GM12878 (cell line): ENCODE measurements around the gene PRSS50.

Experiments
- BHLHE40 ChIP-seq, 2 experiments: fragments of 450-650 bp in 1 of 2; IDR thresholded peaks; 2 replicates each; pipeline ENCODE4 v1.6.1; 2011 to 2017; ENCODE audit warnings: low read depth in 2 of 2, borderline replicate concordance in 1 of 2, improper control_type of control experiment in 1 of 2, low read length in 1 of 2, mild to moderate bottlenecking in 1 of 2
- CEBPB ChIP-seq, 2 experiments: fragments of 150-350 bp in 1 of 2; IDR thresholded peaks; 2 replicates each; pipeline ENCODE4 v1.6.1; 2012 to 2014; ENCODE audit warnings: low read depth in 2 of 2, low read length in 2 of 2, borderline replicate concordance in 1 of 2, inconsistent platforms in 1 of 2
- CHD1 ChIP-seq: IDR thresholded peaks from 2 replicates; pipeline ENCODE4 v1.6.1; 2012; ENCODE audit warnings: low read depth, low read length, improper control_type of control experiment
- EP300 ChIP-seq, 2 experiments: fragments of 150-350 bp in 1 of 2; IDR thresholded peaks; 2 replicates each; pipeline ENCODE4 v1.6.1; 2011 to 2012; ENCODE audit warnings: low read depth in 2 of 2, low read length in 2 of 2, borderline replicate concordance in 1 of 2, improper control_type of control experiment in 1 of 2, inconsistent platforms in 1 of 2; ENCODE audit not compliant: control insufficient read depth in 1 of 2
- EZH2 ChIP-seq: IDR thresholded peaks from 2 replicates; pipeline ENCODE4 v1.6.1; 2012; ENCODE audit warnings: low read depth, mild to moderate bottlenecking, control low read depth, inconsistent platforms, low read length, borderline replicate concordance; ENCODE audit not compliant: control insufficient read depth
- FOXM1 ChIP-seq: IDR thresholded peaks from 2 replicates; pipeline ENCODE4 v1.6.1; 2012; ENCODE audit warnings: low read depth, mild to moderate bottlenecking, inconsistent platforms, low read length, moderate library complexity
- JUND ChIP-seq: IDR thresholded peaks from 2 replicates; pipeline ENCODE4 v1.6.1; 2012; ENCODE audit warnings: low read depth, mild to moderate bottlenecking, low read length, improper control_type of control experiment, moderate library complexity
- MXI1 ChIP-seq: fragments of 150-350 bp; IDR thresholded peaks from 2 replicates; pipeline ENCODE4 v1.6.1; 2011; ENCODE audit warnings: low read depth, mild to moderate bottlenecking, inconsistent platforms, low read length, improper control_type of control experiment
- SMC3 ChIP-seq: IDR thresholded peaks from 2 replicates; pipeline ENCODE4 v1.6.1; 2011; ENCODE audit warnings: low read length, improper control_type of control experiment, borderline replicate concordance
- YY1 ChIP-seq: IDR thresholded peaks from 2 replicates; pipeline ENCODE4 v1.6.1; 2011; ENCODE audit warnings: low read depth, mild to moderate bottlenecking, low read length
- TF ChIP-seq, protein P1 (sequence below), 3 experiments: IDR thresholded peaks in 2 of 3; conservative IDR thresholded peaks in 1 of 3; 2 replicates each; pipeline ENCODE4 v1.5.1; 2011; ENCODE audit warnings: low read depth in 3 of 3, low read length in 3 of 3, mild to moderate bottlenecking in 3 of 3, control low read depth in 2 of 3, moderate library complexity in 2 of 3, inconsistent platforms in 1 of 3, mixed read lengths in 1 of 3; ENCODE audit not compliant: control insufficient read depth in 2 of 3, insufficient read depth in 1 of 3; ENCODE audit errors: extremely low read depth in 1 of 3
- TF ChIP-seq, protein P2 (sequence below): fragments of 450-650 bp; IDR thresholded peaks from 2 replicates; pipeline ENCODE4 v1.6.1; 2014; ENCODE audit warnings: mild to moderate bottlenecking
- TF ChIP-seq, protein P3 (sequence below): IDR thresholded peaks from 2 replicates; pipeline ENCODE4 v1.6.1; 2011; ENCODE audit warnings: low read depth, mild to moderate bottlenecking, low read length, moderate library complexity, borderline replicate concordance; ENCODE audit errors: extremely low read depth
- TF ChIP-seq, protein P4 (sequence below): fragments of 450-650 bp; IDR thresholded peaks from 2 replicates; pipeline ENCODE4 v1.6.1; 2018; ENCODE audit warnings: borderline replicate concordance, mild to moderate bottlenecking; ENCODE audit not compliant: partially characterized antibody

DNA sequence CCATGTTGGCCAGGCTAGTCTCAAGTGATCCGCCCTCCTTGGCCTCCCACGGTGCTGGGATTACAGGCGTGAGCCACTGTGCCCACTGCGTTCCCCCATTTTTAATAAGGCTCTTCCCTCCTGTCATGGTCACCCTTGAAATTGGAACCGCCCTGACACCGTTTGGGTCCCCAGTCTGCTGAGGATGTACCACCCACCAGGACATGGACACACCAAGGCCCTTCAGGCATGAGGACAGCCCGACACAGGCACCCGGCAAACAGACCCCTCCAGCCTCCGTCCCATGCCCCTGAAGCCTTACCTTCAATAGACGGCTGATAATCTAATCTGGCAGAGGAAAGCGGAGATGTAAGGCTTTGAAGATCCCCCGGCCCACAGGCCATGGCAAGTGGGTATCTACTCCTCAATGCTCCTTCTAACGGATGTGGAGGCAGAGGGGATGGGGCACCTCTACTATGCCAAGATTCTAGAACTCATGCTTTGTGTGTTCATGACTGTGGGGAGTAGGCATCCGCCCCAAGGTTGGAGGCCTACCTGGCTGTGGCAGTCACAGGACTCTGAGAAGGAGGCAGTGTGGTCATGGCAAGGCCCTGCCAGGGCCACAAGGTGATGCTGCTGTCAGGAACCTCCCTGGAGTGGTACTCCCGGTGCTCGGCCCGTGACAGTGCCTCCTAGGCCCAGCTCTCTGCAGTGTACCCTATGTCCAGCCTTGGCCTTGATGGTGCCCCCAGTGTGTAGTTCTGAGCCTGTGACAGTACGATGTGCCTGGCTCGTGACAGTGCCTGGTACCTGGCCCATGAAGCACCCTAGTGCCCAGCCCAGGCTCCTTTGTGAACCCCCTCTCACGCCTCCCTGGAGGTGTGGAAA, 18.6 kb upstream of the PRSS50 start:
- TF ChIP-seq, protein P1, sequence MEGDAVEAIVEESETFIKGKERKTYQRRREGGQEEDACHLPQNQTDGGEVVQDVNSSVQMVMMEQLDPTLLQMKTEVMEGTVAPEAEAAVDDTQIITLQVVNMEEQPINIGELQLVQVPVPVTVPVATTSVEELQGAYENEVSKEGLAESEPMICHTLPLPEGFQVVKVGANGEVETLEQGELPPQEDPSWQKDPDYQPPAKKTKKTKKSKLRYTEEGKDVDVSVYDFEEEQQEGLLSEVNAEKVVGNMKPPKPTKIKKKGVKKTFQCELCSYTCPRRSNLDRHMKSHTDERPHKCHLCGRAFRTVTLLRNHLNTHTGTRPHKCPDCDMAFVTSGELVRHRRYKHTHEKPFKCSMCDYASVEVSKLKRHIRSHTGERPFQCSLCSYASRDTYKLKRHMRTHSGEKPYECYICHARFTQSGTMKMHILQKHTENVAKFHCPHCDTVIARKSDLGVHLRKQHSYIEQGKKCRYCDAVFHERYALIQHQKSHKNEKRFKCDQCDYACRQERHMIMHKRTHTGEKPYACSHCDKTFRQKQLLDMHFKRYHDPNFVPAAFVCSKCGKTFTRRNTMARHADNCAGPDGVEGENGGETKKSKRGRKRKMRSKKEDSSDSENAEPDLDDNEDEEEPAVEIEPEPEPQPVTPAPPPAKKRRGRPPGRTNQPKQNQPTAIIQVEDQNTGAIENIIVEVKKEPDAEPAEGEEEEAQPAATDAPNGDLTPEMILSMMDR (IDR thresholded peaks at IDR 0.05 in 2 of 3, conservative IDR thresholded peaks at IDR 0.05 in 1 of 3; ENCODE audit: control insufficient read depth in 2 of 3, extremely low read depth in 1 of 3, insufficient read depth in 1 of 3, low read depth in 3 of 3, low read length in 3 of 3) = no peak
- TF ChIP-seq FOXM1 (no peak), SMC3 (no peak), YY1 (no peak), CHD1 (no peak), BHLHE40 (IDR thresholded peaks at IDR 0.05; ENCODE audit: borderline replicate concordance in 1 of 2, low read depth in 2 of 2, low read length in 1 of 2) (no peak), CEBPB (IDR thresholded peaks at IDR 0.05; ENCODE audit: borderline replicate concordance in 1 of 2, low read depth in 2 of 2, low read length in 2 of 2) (no peak), EZH2 (no peak), EP300 (IDR thresholded peaks at IDR 0.05; ENCODE audit: borderline replicate concordance in 1 of 2, control insufficient read depth in 1 of 2, low read depth in 2 of 2, low read length in 2 of 2) (no peak), MXI1 (no peak), JUND (no peak)
- TF ChIP-seq, protein P2, sequence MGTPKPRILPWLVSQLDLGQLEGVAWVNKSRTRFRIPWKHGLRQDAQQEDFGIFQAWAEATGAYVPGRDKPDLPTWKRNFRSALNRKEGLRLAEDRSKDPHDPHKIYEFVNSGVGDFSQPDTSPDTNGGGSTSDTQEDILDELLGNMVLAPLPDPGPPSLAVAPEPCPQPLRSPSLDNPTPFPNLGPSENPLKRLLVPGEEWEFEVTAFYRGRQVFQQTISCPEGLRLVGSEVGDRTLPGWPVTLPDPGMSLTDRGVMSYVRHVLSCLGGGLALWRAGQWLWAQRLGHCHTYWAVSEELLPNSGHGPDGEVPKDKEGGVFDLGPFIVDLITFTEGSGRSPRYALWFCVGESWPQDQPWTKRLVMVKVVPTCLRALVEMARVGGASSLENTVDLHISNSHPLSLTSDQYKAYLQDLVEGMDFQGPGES = no peak
- TF ChIP-seq, protein P3, sequence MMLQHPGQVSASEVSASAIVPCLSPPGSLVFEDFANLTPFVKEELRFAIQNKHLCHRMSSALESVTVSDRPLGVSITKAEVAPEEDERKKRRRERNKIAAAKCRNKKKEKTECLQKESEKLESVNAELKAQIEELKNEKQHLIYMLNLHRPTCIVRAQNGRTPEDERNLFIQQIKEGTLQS = no peak
- TF ChIP-seq, protein P4, sequence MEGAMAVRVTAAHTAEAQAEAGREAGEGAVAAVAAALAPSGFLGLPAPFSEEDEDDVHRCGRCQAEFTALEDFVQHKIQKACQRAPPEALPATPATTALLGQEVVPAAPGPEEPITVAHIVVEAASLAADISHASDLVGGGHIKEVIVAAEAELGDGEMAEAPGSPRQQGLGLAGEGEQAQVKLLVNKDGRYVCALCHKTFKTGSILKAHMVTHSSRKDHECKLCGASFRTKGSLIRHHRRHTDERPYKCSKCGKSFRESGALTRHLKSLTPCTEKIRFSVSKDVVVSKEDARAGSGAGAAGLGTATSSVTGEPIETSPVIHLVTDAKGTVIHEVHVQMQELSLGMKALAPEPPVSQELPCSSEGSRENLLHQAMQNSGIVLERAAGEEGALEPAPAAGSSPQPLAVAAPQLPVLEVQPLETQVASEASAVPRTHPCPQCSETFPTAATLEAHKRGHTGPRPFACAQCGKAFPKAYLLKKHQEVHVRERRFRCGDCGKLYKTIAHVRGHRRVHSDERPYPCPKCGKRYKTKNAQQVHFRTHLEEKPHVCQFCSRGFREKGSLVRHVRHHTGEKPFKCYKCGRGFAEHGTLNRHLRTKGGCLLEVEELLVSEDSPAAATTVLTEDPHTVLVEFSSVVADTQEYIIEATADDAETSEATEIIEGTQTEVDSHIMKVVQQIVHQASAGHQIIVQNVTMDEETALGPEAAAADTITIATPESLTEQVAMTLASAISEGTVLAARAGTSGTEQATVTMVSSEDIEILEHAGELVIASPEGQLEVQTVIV = no peak
